HFF-Myc (cell line): ENCODE results near the gene CRAT.

ENCODE experiments used
- DNase-seq: peaks from one replicate; pipeline ENCODE4 v3.0.0-alpha.2; 2011; ENCODE audit warnings: low read depth; ENCODE audit errors: extremely low read depth
- H3K4me3 ChIP-seq: replicated peaks from 2 replicates; pipeline ENCODE4 v1.5.1; 2011; ENCODE audit warnings: low read depth, mild to moderate bottlenecking, control low read depth, low read length
- TF ChIP-seq, protein P1 (sequence below): IDR thresholded peaks from 2 replicates; pipeline ENCODE4 v1.5.1; 2012; ENCODE audit warnings: mild to moderate bottlenecking, low read depth, low read length, control low read depth; ENCODE audit errors: missing control alignments

CRAT gene

DNA sequence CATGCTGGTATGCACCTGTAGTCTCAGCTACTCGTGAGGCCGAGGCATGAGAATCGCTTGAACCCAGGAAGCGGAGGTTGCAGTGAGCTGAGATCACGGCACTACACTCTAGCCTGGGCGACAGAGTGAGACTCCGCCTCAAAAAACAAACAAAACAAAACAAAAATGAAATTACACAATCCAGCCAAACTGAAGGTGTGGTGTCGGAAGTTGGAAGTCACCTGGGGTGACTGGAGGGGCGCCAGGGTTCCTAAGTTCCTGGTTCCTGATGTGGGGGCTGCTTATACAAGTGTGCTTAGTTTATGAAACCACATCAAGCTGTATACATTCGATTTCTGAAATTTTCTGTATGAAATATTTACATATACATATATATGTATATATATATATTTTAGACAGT is 33.4 kb downstream of the CRAT start:
- DNase-seq: no peak
- no peak overlapping the region for H3K4me3 ChIP-seq
- TF ChIP-seq, protein P1, sequence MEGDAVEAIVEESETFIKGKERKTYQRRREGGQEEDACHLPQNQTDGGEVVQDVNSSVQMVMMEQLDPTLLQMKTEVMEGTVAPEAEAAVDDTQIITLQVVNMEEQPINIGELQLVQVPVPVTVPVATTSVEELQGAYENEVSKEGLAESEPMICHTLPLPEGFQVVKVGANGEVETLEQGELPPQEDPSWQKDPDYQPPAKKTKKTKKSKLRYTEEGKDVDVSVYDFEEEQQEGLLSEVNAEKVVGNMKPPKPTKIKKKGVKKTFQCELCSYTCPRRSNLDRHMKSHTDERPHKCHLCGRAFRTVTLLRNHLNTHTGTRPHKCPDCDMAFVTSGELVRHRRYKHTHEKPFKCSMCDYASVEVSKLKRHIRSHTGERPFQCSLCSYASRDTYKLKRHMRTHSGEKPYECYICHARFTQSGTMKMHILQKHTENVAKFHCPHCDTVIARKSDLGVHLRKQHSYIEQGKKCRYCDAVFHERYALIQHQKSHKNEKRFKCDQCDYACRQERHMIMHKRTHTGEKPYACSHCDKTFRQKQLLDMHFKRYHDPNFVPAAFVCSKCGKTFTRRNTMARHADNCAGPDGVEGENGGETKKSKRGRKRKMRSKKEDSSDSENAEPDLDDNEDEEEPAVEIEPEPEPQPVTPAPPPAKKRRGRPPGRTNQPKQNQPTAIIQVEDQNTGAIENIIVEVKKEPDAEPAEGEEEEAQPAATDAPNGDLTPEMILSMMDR: no peak

- TF ChIP-seq, protein P1: no peak
- DNase-seq: no peak
- H3K4me3 ChIP-seq: no peak overlapping the region
Measured at GRCh38 chr9:129076640-129077037, 34.0 kb downstream of the CRAT start.

GRCh38 chr9:129075996-129076639 is 34.5 kb downstream of the CRAT start:
- no peak overlapping the region for H3K4me3 ChIP-seq
- DNase-seq: no peak
- TF ChIP-seq, protein P1: no peak

DNA sequence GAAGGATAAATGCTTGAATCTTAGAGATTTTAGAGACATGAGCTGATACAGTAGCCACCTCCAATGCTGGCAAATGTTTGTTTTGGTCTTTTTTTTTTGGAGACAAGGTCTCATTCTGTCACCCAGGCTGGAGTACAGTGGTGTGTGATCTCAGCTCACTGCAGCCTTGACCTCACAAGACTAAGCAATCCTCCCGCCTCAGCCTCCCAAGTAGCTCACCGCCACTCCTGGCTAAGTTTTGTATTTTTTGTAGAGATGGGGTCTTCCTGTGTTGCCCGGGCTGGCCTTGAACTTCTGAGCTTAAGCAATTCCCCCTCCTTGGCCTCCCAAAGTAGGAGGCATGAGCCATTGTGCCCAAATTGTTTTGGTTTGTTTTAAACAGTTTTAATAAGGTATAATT is 36.5 kb downstream of the CRAT start:
- no peak for DNase-seq
- TF ChIP-seq, protein P1: no peak
- no peak overlapping the region for H3K4me3 ChIP-seq

DNA sequence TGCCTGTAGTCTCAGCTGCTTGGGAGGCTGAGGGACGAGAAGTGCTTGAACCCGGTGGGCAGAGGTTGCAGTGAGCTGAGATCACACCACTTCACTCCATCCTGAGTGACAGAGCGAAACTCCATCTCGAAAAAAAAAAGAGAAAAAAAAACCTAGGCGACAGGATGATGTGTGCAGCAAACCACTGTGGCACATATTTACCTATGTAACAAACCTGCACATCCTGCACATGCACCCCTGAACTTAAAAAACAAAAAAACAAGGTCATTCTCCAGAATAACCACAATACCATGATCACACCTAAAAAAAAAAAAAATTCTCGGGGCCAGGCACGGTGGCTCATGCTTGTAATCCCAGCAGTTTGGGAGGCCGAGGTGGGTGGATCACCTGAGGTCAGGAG is 37.2 kb downstream of the CRAT start:
- TF ChIP-seq, protein P1: no peak
- no peak overlapping the region for H3K4me3 ChIP-seq
- no peak for DNase-seq

GRCh38 chr9:129072171-129072570 is 38.4 kb downstream of the CRAT start:
- DNase-seq: no peak
- H3K4me3 ChIP-seq: no peak overlapping the region
- TF ChIP-seq, protein P1: no peak

- TF ChIP-seq, protein P1: no peak
- no peak for DNase-seq
- H3K4me3 ChIP-seq: no peak overlapping the region
Measured at GRCh38 chr9:129071526-129072126, 39.0 kb downstream of the CRAT start.
